ENCODE data around the gene CASKIN1.

The CASKIN1 gene

DNA sequence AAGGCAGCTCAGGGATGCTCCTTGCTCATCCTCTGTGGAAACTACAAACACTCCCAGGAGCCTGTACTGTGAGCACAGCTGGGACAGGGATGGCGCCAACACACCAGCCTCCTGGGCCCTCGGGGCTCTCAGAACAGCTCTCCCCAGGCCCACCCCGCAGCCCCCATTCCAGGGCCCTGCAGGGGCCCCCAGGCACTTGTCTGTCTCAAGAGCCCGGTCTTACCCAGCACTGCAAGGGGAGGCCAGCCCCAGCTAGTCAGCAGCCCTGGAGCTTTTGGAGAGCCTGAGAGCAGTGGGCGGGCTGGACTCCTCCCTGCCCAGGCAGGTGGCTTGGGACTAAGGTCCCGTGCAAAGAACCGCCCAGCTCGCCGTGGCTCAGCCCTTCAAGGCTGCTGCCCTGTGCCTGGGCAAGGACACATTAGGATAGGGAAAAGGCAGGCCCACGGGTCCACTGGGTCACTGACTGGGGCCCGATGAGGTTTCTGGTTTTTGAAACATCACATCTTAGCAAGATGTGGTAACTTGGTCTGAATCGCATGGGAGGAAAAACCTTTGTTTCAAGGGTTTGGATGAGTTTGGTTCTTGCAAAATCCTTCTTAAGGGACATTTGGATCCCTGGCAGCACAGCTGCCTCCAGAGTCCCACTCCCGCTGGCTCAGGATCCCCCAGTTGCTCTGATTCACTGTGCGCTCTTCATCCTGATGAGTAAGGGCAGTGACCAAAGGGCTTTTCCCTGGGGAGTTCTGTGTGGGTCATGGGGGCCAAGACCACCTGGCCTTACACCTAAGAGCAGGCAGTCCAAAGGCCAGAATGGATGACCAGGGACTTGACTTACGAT is 42.7 kb upstream of the CASKIN1 start:
- H3K27ac ChIP-seq = peak overlapping the region; percentile 76
- TF ChIP-seq, protein P1, sequence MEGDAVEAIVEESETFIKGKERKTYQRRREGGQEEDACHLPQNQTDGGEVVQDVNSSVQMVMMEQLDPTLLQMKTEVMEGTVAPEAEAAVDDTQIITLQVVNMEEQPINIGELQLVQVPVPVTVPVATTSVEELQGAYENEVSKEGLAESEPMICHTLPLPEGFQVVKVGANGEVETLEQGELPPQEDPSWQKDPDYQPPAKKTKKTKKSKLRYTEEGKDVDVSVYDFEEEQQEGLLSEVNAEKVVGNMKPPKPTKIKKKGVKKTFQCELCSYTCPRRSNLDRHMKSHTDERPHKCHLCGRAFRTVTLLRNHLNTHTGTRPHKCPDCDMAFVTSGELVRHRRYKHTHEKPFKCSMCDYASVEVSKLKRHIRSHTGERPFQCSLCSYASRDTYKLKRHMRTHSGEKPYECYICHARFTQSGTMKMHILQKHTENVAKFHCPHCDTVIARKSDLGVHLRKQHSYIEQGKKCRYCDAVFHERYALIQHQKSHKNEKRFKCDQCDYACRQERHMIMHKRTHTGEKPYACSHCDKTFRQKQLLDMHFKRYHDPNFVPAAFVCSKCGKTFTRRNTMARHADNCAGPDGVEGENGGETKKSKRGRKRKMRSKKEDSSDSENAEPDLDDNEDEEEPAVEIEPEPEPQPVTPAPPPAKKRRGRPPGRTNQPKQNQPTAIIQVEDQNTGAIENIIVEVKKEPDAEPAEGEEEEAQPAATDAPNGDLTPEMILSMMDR (IDR thresholded peaks at IDR 0.05) = no peak
- TF ChIP-seq ZFX (IDR thresholded peaks at IDR 0.05; ENCODE audit: borderline replicate concordance) = no peak

- H3K27ac ChIP-seq = peak overlapping the region; percentile 76
- TF ChIP-seq, protein P1 (IDR thresholded peaks at IDR 0.05) = no peak
- no peak for TF ChIP-seq ZFX (IDR thresholded peaks at IDR 0.05; ENCODE audit: borderline replicate concordance)
Observed at GRCh38 chr16:2238150-2238837, 41.9 kb upstream of the CASKIN1 start.

DNA sequence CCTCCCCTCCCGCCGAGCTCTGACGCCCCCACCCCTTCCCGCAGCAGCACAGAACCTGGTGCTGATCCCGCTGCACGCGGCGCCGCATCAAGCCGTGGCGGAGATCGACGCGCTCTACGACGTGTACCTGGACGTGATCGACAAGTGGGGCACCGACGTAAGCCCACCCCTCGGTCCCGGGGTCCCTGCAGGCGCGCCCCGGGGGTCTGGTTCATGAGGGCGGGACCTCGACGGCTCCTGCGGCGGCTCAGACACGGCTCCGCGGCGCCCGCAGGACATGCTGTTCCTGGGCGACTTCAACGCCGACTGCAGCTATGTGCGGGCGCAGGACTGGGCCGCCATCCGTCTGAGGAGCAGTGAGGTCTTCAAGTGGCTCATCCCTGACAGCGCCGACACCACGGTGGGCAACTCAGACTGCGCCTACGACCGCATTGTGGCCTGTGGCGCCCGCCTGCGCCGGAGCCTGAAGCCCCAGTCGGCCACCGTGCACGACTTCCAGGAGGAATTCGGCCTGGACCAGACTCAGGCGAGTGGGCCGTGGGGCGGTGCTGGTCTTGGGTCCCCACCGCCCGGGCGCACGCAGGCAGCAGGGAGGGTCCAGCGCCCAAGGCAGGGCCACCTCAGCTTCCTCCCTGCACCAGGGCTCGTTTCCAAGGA is 41.2 kb upstream of the CASKIN1 start:
- TF ChIP-seq, protein P1 (IDR thresholded peaks at IDR 0.05) = no peak
- no peak for TF ChIP-seq ZFX (IDR thresholded peaks at IDR 0.05; ENCODE audit: borderline replicate concordance)
- H3K27ac ChIP-seq = peak overlapping the region; percentile 76

GRCh38 chr16:2237102-2237482 is 40.7 kb upstream of the CASKIN1 start:
- no peak for TF ChIP-seq ZFX (IDR thresholded peaks at IDR 0.05; ENCODE audit: borderline replicate concordance)
- TF ChIP-seq, protein P1 (IDR thresholded peaks at IDR 0.05) = no peak
- peak overlapping the region; percentile 76 for H3K27ac ChIP-seq

DNA sequence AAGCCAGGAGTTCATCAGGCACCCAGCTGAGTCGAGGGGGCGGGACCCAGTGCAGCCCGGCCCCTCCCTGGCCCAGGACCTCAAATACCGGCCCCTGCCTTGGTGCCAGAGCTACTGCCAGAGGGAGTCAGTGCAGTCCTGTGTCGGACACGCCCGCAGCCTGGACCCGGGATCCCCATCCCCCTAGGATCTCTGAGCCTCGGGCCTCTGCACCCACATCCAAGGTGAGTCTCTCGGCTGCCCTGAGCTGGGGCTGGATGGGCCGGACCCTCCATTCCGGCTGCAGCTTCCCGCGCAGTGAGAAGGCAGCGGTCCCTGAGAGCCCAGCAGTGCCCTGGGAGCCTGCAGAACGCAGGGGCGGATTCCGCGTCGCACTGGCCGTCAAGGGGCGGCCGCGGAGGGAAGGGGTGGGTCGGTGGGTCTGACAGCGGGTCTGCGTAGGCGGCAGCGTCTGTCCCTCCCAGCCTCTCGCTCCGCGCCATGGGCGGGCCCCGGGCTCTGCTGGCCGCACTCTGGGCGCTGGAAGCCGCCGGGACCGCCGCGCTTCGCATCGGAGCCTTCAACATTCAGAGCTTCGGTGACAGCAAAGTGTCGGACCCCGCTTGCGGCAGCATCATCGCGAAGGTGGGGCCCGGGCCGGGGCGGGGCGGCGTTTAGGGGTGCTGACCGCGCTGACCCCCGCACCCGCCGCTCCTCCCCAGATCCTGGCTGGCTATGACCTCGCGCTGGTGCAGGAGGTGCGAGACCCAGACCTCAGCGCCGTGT is 40.1 kb upstream of the CASKIN1 start, which contains the start of gene DNASE1L2:
Gene DNASE1L2 (plus strand): TSS at position 108 of the 765 bp plus-strand sequence. CDS start 373 bp downstream, at position 481.
- H3K27ac ChIP-seq = peak within 1 kb of the TSS; percentile 76

GRCh38 chr16:2235695-2236336 is 39.4 kb upstream of the CASKIN1 start:
- TF ChIP-seq, protein P1 (IDR thresholded peaks at IDR 0.05) = no peak
- no peak for TF ChIP-seq ZFX (IDR thresholded peaks at IDR 0.05; ENCODE audit: borderline replicate concordance)
- peak overlapping the region; percentile 76 for H3K27ac ChIP-seq

More for the DNA sequence above, 40.1 kb upstream of the CASKIN1 start, which contains the start of gene DNASE1L2:
- TF ChIP-seq ZFX (IDR thresholded peaks at IDR 0.05; ENCODE audit: borderline replicate concordance) = no peak
- TF ChIP-seq, protein P1 (IDR thresholded peaks at IDR 0.05) = no peak
